Stimulated activated CD8-positive, alpha-beta memory T cell treated with anti-CD3 and anti-CD28 coated beads, Interleukin-4, amount 100 ng/mL, for 24 hours (primary cell): Measurements from ENCODE around the gene PGF.
A peak's percentile ranks its signal among the peaks of the same experiment; 100 is the strongest.

ENCODE experiments used
- DNase-seq: peaks from one replicate; pipeline ENCODE4 v3.0.0-alpha.2; 2020; ENCODE audit warnings: low read depth

Gene PGF

GRCh38 chr14:74919421-74920165, 35.8 kb downstream of the PGF start:
- no peak for DNase-seq

GRCh38 chr14:74918380-74918779, 37.0 kb downstream of the PGF start:
- no peak for DNase-seq

- DNase-seq, result no peak
These were observed 37.7 kb downstream of the PGF start for GRCh38 chr14:74917646-74918081.

- no peak for DNase-seq
These were observed 38.2 kb downstream of the PGF start for GRCh38 chr14:74917178-74917543.

GRCh38 chr14:74915826-74916225, 39.6 kb downstream of the PGF start:
- no peak for DNase-seq

GRCh38 chr14:74915426-74915825, 40.0 kb downstream of the PGF start:
- DNase-seq, result no peak

- DNase-seq, result no peak
These were observed 41.3 kb downstream of the PGF start for GRCh38 chr14:74913986-74914573.

- no peak for DNase-seq
These were observed 41.9 kb downstream of the PGF start for GRCh38 chr14:74913393-74913910.

GRCh38 chr14:74912801-74913200, 42.6 kb downstream of the PGF start:
- no peak for DNase-seq

GRCh38 chr14:74912111-74912510, 43.3 kb downstream of the PGF start:
- DNase-seq, result no peak

- DNase-seq, result no peak
These were observed 43.7 kb downstream of the PGF start for GRCh38 chr14:74911704-74912103.

GRCh38 chr14:74911221-74911620, 44.2 kb downstream of the PGF start:
- no peak for DNase-seq

GRCh38 chr14:74910556-74910955, 44.8 kb downstream of the PGF start:
- no peak for DNase-seq

- DNase-seq, result no peak
These were observed 45.5 kb downstream of the PGF start for GRCh38 chr14:74909911-74910310.

- DNase-seq, result no peak
These were observed 45.9 kb downstream of the PGF start for GRCh38 chr14:74909501-74909900.

GRCh38 chr14:74908861-74909341, 46.5 kb downstream of the PGF start:
- DNase-seq, result no peak

GRCh38 chr14:74907744-74908143, 47.7 kb downstream of the PGF start:
- DNase-seq, result no peak

- no peak for DNase-seq
These were observed 48.4 kb downstream of the PGF start for GRCh38 chr14:74906925-74907521.

- peak; percentile 70 for DNase-seq
These were observed 49.7 kb downstream of the PGF start for GRCh38 chr14:74905595-74906142.

GRCh38 chr14:74904635-74905503, 50.5 kb downstream of the PGF start:
- DNase-seq, result no peak

GRCh38 chr14:74902941-74903705, 52.3 kb downstream of the PGF start:
- DNase-seq, result no peak
